Measurements from ENCODE around the gene SLC66A2.

The SLC66A2 gene

DNA sequence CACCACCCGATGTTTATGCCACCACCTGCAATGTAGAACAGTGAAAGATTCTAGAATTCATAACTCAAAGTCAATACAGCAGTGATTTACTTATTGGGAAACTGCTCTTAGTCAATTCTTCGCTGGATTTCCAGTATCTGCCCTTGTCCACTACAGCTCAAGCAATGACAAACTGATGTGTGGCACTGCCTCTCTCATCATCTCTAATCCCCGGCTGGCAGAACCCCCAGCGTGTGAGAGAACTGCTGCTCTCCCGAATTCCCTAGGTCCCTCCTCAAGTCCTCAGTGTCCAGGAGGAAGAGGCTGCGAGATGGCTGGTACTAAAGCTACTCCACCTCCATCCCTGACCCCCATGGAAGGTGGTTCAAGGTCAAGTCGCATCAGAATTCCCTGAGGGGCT lies 35.3 kb upstream of the SLC66A2 start:
- TF ChIP-seq Cebpa-rat (IDR thresholded peaks at IDR 0.05), result no peak
- H3K27me3 ChIP-seq, result no peaks in the 10 kb centered on the region
- H3K9ac ChIP-seq, result peak overlapping the region; percentile 87 to 96 (median 94)
- H3K36me3 ChIP-seq, result peaks cover 21 to 52% (median 44%) of the 10 kb centered on the region in 11 experiments
- no peaks in the 10 kb centered on the region for H3K9me3 ChIP-seq (replicated peaks in 1 of 11)
- peaks cover 25 to 66% (median 45%) of the 10 kb centered on the region in 10 experiments for H3K4me1 ChIP-seq
- H3K27ac ChIP-seq, result peak overlapping the region in 6 of 11 experiments; percentile 31 to 95 (median 88); a peak in 7 of 22 replicates
- H3K4me3 ChIP-seq, result peak overlapping the region; percentile 69 to 94 (median 84); a peak in 19 of 20 replicates
- peaks cover 59 to 65% (median 62%) of the 10 kb centered on the region in 11 experiments for H4K20me1 ChIP-seq
- peak overlapping the region; percentile 78 to 99 (median 93) for H3K4me2 ChIP-seq

DNA sequence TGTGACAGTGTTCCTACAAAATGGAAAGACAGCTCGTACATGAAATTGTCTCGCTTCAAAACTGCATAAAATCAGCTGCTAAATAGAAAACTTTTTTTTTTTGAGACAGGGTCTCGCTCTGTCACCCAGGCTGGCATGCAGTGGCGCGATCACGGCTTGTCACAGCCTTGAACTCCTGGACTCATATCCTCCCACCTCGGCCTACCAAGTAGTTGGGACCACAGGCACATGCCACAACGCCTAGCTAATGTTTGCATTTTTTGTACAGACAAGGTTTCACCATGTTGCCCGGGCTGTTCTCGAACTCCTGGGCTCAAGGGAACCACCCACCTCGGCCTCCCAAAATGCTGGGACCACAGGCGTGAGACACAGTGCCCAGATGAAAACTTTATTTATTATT lies 33.7 kb upstream of the SLC66A2 start:
- TF ChIP-seq Cebpa-rat (IDR thresholded peaks at IDR 0.05), result no peak
- Histone ChIP-seq H3K4me3 (no peak overlapping the region), H3K4me2 (peak overlapping the region in 4 of 11 experiments; percentile 5 to 94 (median 94); a peak in 5 of 22 replicates), H3K9me3 (replicated peaks in 1 of 11) (no peaks in the 10 kb centered on the region), H3K9ac (peak overlapping the region in 3 of 11 experiments; percentile 7 to 95 (median 40); a peak in 2 of 22 replicates), H3K36me3 (peaks cover 21 to 56% (median 50%) of the 10 kb centered on the region in 11 experiments), H3K27me3 (no peaks in the 10 kb centered on the region), H3K27ac (no peak overlapping the region), H3K4me1 (peaks cover 25 to 66% (median 45%) of the 10 kb centered on the region in 10 experiments), H4K20me1 (peaks cover 75 to 80% (median 77%) of the 10 kb centered on the region in 11 experiments)

DNA sequence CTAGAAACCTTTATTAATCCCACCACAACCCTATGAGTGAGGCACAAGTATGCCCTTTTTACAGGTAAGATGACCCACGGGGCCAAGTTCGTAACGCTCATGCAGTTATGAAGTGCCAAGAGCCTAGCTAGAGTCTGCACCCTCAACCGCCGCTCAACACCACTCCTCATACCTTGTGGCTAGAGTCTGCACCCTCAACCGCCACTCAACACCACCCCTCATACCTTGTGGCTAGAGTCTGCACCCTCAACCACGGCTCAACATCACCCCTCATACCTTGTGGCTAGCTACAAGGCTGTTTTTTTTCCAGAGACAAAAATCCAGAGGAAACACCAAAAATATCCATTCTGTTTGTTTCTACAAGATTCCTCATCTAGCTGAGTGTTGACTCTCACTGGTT lies 32.3 kb upstream of the SLC66A2 start:
- peaks cover 88 to 94% (median 91%) of the 10 kb centered on the region in 11 experiments for H4K20me1 ChIP-seq
- no peak for TF ChIP-seq Cebpa-rat (IDR thresholded peaks at IDR 0.05)
- no peak overlapping the region for H3K9ac ChIP-seq
- peak overlapping the region in 7 of 11 experiments; percentile 4 to 67 (median 42); a peak in 9 of 22 replicates for H3K4me2 ChIP-seq
- H3K9me3 ChIP-seq (replicated peaks in 1 of 11), result no peaks in the 10 kb centered on the region
- peaks cover 35 to 70% (median 64%) of the 10 kb centered on the region in 11 experiments for H3K36me3 ChIP-seq
- H3K4me1 ChIP-seq, result peaks cover 16 to 56% (median 39%) of the 10 kb centered on the region in 10 experiments
- no peaks in the 10 kb centered on the region for H3K27me3 ChIP-seq
- H3K4me3 ChIP-seq, result no peak overlapping the region
- H3K27ac ChIP-seq, result peak overlapping the region in 1 of 11 experiments; percentile 59; a peak in 1 of 22 replicates

DNA sequence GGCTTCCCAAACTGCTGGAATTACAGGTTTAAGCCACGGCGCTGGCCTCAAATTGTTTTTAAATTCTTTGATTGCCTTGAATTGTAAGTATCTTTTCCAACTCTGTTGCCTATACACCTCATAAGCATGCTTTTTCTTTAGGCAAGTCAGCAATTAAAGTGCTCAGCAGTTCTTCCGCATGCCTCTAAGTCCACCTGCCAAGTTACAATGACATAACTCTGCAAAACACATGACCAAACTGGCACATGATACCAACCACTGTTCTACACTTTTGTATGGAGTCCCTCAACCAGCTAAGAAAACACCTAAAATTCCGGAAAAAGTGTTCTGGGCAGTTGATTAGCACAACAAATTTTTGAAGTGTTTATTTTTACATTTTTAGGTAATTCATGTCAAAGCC lies 31.8 kb upstream of the SLC66A2 start:
- Histone ChIP-seq H3K4me3 (no peak overlapping the region), H3K4me1 (peaks cover 16 to 56% (median 39%) of the 10 kb centered on the region in 10 experiments), H3K4me2 (peak overlapping the region in 8 of 11 experiments; percentile 15 to 67 (median 46); a peak in 13 of 22 replicates), H3K36me3 (peaks cover 37 to 75% (median 68%) of the 10 kb centered on the region in 11 experiments), H3K9ac (peak overlapping the region in 3 of 11 experiments; percentile 3 to 31 (median 17); a peak in 2 of 22 replicates), H4K20me1 (peaks cover 94 to 99% (median 96%) of the 10 kb centered on the region in 11 experiments), H3K9me3 (replicated peaks in 1 of 11) (no peaks in the 10 kb centered on the region), H3K27me3 (no peaks in the 10 kb centered on the region), H3K27ac (peak overlapping the region in 8 of 11 experiments; percentile 6 to 59 (median 23); a peak in 10 of 22 replicates)
- TF ChIP-seq Cebpa-rat (IDR thresholded peaks at IDR 0.05), result no peak

DNA sequence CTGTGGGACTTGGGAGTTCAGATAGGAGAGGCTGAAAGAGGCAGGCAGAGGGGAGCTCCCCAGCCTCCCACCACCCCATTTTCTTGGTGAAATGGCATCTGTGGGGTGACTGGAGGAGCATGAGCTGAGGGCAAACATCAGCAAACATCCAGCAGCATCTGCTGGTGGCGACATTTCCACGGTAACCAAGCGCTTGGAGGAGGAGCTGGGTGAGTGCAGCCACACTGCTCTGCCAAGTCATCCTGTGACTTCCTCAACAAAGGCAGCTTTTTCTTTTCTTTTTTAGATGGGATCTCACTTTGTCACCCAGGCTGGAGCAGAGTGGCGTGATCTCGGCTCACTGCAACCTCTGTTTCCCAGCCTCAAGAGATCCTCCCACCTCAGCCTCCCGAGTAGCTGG lies 31.3 kb upstream of the SLC66A2 start:
- Histone ChIP-seq H3K36me3 (peaks cover 40 to 80% (median 73%) of the 10 kb centered on the region in 11 experiments), H3K4me2 (peak overlapping the region in 8 of 11 experiments; percentile 15 to 67 (median 46); a peak in 13 of 22 replicates), H3K27me3 (no peaks in the 10 kb centered on the region), H3K4me3 (no peak overlapping the region), H3K9ac (peak overlapping the region in 3 of 11 experiments; percentile 3 to 31 (median 17); a peak in 3 of 22 replicates), H3K4me1 (peaks cover 16 to 56% (median 39%) of the 10 kb centered on the region in 10 experiments), H3K9me3 (replicated peaks in 1 of 11) (no peaks in the 10 kb centered on the region), H4K20me1 (peaks cover 99 to 100% (median 100%) of the 10 kb centered on the region in 11 experiments), H3K27ac (peak overlapping the region in 7 of 11 experiments; percentile 6 to 59 (median 24); a peak in 12 of 22 replicates)
- no peak for TF ChIP-seq Cebpa-rat (IDR thresholded peaks at IDR 0.05)

DNA sequence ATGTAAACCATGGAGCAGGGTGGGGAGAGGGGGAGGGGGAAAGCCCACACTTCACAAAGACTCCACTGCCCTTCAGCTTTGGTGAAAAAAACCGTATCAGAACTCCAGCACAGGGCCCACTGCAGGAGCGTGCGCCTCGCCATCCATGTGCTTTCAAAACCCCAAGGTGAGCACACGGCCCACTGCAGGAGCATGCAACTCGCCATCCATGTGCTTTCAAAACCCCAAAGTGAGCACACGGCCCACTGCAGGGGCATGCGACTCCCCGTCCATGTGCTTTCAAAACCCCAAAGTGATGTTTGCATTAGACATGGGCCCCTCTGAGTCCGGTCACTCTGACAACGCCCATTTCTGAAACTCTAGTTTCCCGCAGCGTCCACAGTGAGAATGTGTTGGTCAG lies 29.1 kb upstream of the SLC66A2 start:
- no peak overlapping the region for H3K9ac ChIP-seq
- TF ChIP-seq Cebpa-rat (IDR thresholded peaks at IDR 0.05), result no peak
- no peak overlapping the region for H3K4me2 ChIP-seq
- peaks cover 53 to 91% (median 82%) of the 10 kb centered on the region in 11 experiments for H3K36me3 ChIP-seq
- H3K4me3 ChIP-seq, result no peak overlapping the region
- peaks cover 0 to 38% (median 24%) of the 10 kb centered on the region in 10 experiments; a peak in 17 of 20 replicates for H3K4me1 ChIP-seq
- no peak overlapping the region for H3K27ac ChIP-seq
- no peaks in the 10 kb centered on the region for H3K9me3 ChIP-seq (replicated peaks in 1 of 11)
- H3K27me3 ChIP-seq, result no peaks in the 10 kb centered on the region
- peaks cover 100% of the 10 kb centered on the region in 11 experiments for H4K20me1 ChIP-seq

DNA sequence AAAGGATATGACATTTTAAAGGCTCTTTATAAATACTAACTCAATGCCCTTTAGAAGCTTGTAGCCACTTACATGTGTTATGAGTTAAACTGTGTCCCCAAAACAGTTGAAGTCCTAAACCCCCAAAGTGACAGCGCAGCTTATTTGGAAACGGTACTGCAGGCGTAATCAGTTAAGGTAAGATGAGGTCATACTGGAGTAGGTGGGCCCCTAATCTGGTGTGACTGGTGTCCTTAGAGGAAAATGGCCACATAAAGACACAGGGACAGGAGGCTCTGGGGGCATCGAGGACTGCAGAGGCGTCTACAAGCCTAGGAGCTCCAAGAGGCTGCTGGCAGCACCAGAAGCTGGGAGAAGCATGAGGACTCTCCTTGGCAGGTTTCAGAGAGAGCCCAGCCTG lies 28.4 kb upstream of the SLC66A2 start:
- H3K36me3 ChIP-seq, result peaks cover 53 to 91% (median 82%) of the 10 kb centered on the region in 11 experiments
- no peak for TF ChIP-seq Cebpa-rat (IDR thresholded peaks at IDR 0.05)
- no peaks in the 10 kb centered on the region for H3K9me3 ChIP-seq (replicated peaks in 1 of 11)
- no peak overlapping the region for H3K4me3 ChIP-seq
- H3K4me1 ChIP-seq, result peaks cover 0 to 30% (median 20%) of the 10 kb centered on the region in 10 experiments; a peak in 17 of 20 replicates
- no peaks in the 10 kb centered on the region for H3K27me3 ChIP-seq
- H4K20me1 ChIP-seq, result peaks cover 100% of the 10 kb centered on the region in 11 experiments
- peak overlapping the region in 1 of 11 experiments; percentile 29; a peak in 1 of 22 replicates for H3K9ac ChIP-seq
- H3K4me2 ChIP-seq, result no peak overlapping the region
- no peak overlapping the region for H3K27ac ChIP-seq

DNA sequence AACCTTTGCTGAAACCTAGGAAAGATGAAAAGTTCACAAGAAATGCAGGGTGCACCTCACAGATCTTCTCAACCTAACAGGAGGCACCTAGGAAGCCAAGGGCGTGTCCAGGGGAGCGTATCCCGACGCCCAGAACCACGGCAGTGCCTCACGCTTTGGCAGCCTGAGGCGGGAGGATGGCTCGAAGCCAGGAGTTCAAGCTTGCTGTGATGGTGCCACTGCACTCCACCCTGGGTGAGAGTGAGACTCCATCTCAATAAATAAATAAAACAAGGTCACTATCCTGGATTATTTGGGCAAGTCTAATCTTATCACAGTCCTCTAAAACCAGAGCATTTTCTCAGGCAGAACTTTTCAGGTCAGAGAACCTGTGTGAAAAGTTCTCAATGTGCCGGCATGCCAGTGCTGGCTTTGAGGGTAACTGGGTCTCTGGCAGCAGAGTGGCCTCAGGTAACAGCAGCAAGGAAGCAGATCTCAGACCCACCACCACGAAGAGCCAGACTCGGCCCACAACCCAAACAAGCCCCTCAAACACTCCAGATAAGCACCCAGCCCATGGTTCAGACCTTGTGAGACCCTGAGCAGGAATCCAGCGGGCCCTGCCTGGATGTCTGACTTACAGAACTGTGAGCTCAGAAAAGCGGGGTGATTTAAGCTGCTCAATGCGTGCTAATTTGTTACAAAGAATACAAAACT lies 24.7 kb upstream of the SLC66A2 start:
- H3K9ac ChIP-seq, result 0 out of 22 replicates have a peak overlapping the region, but pooled peaks of 1 of the 11 experiments have one; percentile 9
- no peak for TF ChIP-seq Cebpa-rat (IDR thresholded peaks at IDR 0.05)
- no peak overlapping the region for H3K4me2 ChIP-seq
- 0 out of 20 replicates have a peak, but pooled peaks cover 0 to 2% (median 0%) of the 10 kb centered on the region in 10 experiments for H3K4me1 ChIP-seq
- H3K27me3 ChIP-seq, result no peaks in the 10 kb centered on the region
- peaks cover 92 to 100% (median 100%) of the 10 kb centered on the region in 11 experiments for H4K20me1 ChIP-seq
- no peak overlapping the region for H3K27ac ChIP-seq
- peaks cover 73 to 94% (median 90%) of the 10 kb centered on the region in 11 experiments for H3K36me3 ChIP-seq
- no peaks in the 10 kb centered on the region for H3K9me3 ChIP-seq (replicated peaks in 1 of 11)
- H3K4me3 ChIP-seq, result no peak overlapping the region

DNA sequence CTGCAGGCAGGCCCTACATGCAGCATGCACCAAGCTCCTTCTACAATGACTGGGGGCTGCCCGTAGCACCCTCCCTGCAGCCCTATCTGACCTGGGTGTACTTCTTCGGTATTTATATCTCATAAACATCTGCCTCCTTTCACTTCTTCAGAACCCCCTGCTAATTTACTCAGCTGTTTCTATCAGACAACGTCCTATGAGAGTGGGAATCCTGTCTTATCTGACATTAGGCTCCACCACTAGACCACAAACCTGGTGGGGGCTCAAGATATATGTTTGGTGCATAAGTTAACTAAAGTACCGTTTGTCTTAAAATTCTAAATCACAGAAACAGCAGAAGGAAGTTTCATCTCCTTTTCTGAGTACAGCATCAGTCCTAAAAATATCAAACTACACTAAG lies 23.6 kb upstream of the SLC66A2 start:
- Histone ChIP-seq H3K9me3 (replicated peaks in 1 of 11) (no peaks in the 10 kb centered on the region), H3K4me2 (no peak overlapping the region), H3K9ac (no peak overlapping the region), H3K36me3 (peaks cover 78 to 100% (median 96%) of the 10 kb centered on the region in 11 experiments), H3K27me3 (no peaks in the 10 kb centered on the region), H4K20me1 (peaks cover 88 to 100% (median 100%) of the 10 kb centered on the region in 11 experiments), H3K27ac (no peak overlapping the region), H3K4me3 (no peak overlapping the region), H3K4me1 (0 out of 20 replicates have a peak, but pooled peaks cover 0 to 2% (median 0%) of the 10 kb centered on the region in 10 experiments)
- no peak for TF ChIP-seq Cebpa-rat (IDR thresholded peaks at IDR 0.05)

All from BLaER1 treated with 17β-estradiol and CSF1 and Interleukin-3, amounts not matched to agents 10 nM and 100 nM (cell line).